ENCODE results near the gene GATA2.

DNA sequence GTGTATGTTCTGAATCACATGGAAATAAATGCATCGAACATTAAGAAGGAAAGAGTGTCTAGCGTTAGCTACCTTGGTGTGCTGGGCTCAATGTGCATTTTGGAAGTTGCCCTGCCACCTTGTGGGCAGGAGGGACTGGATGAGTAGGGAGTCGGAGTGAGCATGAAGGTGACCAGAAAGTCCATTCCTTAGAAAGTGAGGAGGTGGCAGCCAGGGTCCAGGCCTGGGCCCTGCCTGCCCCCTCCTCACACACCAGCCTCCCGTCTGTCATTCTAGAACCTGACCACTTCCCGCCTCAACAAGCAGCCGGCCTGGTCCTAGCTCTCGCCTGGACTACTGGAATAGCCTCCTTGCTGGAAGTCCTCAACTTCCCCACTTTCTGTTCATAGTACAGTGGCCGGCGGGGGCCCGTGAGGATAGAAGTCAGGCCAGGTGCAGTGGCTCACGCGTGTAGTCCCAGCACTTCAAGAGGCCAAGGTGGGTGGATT lies 10.2 kb upstream of the GATA2 start:
- no peak for TF ChIP-seq GABPA (IDR thresholded peaks at IDR 0.05; ENCODE audit: low read depth)
- TF ChIP-seq CTCF (IDR thresholded peaks at IDR 0.05; ENCODE audit: insufficient read depth, low read length), result no peak
- TF ChIP-seq, protein P1, sequence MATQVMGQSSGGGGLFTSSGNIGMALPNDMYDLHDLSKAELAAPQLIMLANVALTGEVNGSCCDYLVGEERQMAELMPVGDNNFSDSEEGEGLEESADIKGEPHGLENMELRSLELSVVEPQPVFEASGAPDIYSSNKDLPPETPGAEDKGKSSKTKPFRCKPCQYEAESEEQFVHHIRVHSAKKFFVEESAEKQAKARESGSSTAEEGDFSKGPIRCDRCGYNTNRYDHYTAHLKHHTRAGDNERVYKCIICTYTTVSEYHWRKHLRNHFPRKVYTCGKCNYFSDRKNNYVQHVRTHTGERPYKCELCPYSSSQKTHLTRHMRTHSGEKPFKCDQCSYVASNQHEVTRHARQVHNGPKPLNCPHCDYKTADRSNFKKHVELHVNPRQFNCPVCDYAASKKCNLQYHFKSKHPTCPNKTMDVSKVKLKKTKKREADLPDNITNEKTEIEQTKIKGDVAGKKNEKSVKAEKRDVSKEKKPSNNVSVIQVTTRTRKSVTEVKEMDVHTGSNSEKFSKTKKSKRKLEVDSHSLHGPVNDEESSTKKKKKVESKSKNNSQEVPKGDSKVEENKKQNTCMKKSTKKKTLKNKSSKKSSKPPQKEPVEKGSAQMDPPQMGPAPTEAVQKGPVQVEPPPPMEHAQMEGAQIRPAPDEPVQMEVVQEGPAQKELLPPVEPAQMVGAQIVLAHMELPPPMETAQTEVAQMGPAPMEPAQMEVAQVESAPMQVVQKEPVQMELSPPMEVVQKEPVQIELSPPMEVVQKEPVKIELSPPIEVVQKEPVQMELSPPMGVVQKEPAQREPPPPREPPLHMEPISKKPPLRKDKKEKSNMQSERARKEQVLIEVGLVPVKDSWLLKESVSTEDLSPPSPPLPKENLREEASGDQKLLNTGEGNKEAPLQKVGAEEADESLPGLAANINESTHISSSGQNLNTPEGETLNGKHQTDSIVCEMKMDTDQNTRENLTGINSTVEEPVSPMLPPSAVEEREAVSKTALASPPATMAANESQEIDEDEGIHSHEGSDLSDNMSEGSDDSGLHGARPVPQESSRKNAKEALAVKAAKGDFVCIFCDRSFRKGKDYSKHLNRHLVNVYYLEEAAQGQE (IDR thresholded peaks at IDR 0.05; ENCODE audit: insufficient replicate concordance, low read depth), result no peak
- no peak for TF ChIP-seq SPI1 (IDR thresholded peaks at IDR 0.05; ENCODE audit: borderline replicate concordance, low read depth)
- TF ChIP-seq POLR2AphosphoS5 (IDR thresholded peaks at IDR 0.05; ENCODE audit: low read depth), result no peak
